ENCODE measurements around the gene JSRP1. TPM values are rescaled to one million over a fixed set of nuclear protein-coding genes. Genes with fewer than 3 reads are reported as not detected.

Gene JSRP1
- total and polyA plus RNA-seq, 2 donors from 2014 or later = 0.37 to 5.0 TPM

- DNase-seq = no peak
- Histone ChIP-seq H3K36me3 (ENCODE audit: control insufficient read depth in 2 of 3, insufficient read depth in 3 of 3, low read length in 3 of 3) (peaks cover 0 to 11% (median 0%) of the 10 kb centered on the region in 3 donors), H3K27me3 (ENCODE audit: control insufficient read depth, insufficient read depth, low read length) (no peaks in the 10 kb centered on the region), H3K4me3 (ENCODE audit: low read length in 3 of 3) (no peak overlapping the region), H3K9me3 (ENCODE audit: control insufficient read depth in 2 of 3, insufficient read depth in 1 of 3, low read length in 3 of 3) (no peaks in the 10 kb centered on the region), H3K27ac (ENCODE audit: low read depth in 2 of 2, low read length in 2 of 2) (no peak overlapping the region), H3K4me1 (ENCODE audit: control insufficient read depth in 2 of 3, insufficient read depth in 2 of 3, low read depth in 1 of 3, low read length in 3 of 3) (peaks cover 0 to 10% (median 0%) of the 10 kb centered on the region in 3 donors), H3K9ac (ENCODE audit: low read length in 3 of 3) (no peak overlapping the region)
- intact Hi-C loops (cut with DNase I) = no loop called here
- no peak for FAIRE-seq
- no peak for TF ChIP-seq CTCF (IDR thresholded peaks at IDR 0.05; ENCODE audit: borderline replicate concordance, extremely low read depth, insufficient read depth)
These were observed 30.0 kb downstream of the JSRP1 start for GRCh38 chr19:2226051-2226839.

GRCh38 chr19:2225415-2226050 is 30.7 kb downstream of the JSRP1 start:
- DNase-seq = no peak
- Histone ChIP-seq H3K9ac (ENCODE audit: low read length in 3 of 3) (no peak overlapping the region), H3K4me3 (ENCODE audit: low read length in 3 of 3) (no peak overlapping the region), H3K27ac (ENCODE audit: low read depth in 2 of 2, low read length in 2 of 2) (no peak overlapping the region), H3K9me3 (ENCODE audit: control insufficient read depth in 2 of 3, insufficient read depth in 1 of 3, low read length in 3 of 3) (no peaks in the 10 kb centered on the region), H3K36me3 (ENCODE audit: control insufficient read depth in 2 of 3, insufficient read depth in 3 of 3, low read length in 3 of 3) (peaks cover 0 to 11% (median under 1%) of the 10 kb centered on the region in 3 donors), H3K27me3 (ENCODE audit: control insufficient read depth, insufficient read depth, low read length) (no peaks in the 10 kb centered on the region), H3K4me1 (ENCODE audit: control insufficient read depth in 2 of 3, insufficient read depth in 2 of 3, low read depth in 1 of 3, low read length in 3 of 3) (peaks cover 0 to 11% (median 0%) of the 10 kb centered on the region in 3 donors)
- no peak for TF ChIP-seq CTCF (IDR thresholded peaks at IDR 0.05; ENCODE audit: borderline replicate concordance, extremely low read depth, insufficient read depth)
- intact Hi-C loops (cut with DNase I) = no loop called here
- FAIRE-seq = no peak

GRCh38 chr19:2224754-2225349 is 31.4 kb downstream of the JSRP1 start:
- DNase-seq (no peak), FAIRE-seq (no peak)
- Histone ChIP-seq H3K36me3 (ENCODE audit: control insufficient read depth in 2 of 3, insufficient read depth in 3 of 3, low read length in 3 of 3) (peaks cover 0 to 11% (median 2%) of the 10 kb centered on the region in 3 donors), H3K4me3 (ENCODE audit: low read length in 3 of 3) (no peak overlapping the region), H3K9ac (ENCODE audit: low read length in 3 of 3) (no peak overlapping the region), H3K9me3 (ENCODE audit: control insufficient read depth in 2 of 3, insufficient read depth in 1 of 3, low read length in 3 of 3) (no peaks in the 10 kb centered on the region), H3K4me1 (ENCODE audit: control insufficient read depth in 2 of 3, insufficient read depth in 2 of 3, low read depth in 1 of 3, low read length in 3 of 3) (peaks cover 0 to 11% (median 0%) of the 10 kb centered on the region in 3 donors), H3K27ac (ENCODE audit: low read depth in 2 of 2, low read length in 2 of 2) (no peak overlapping the region), H3K27me3 (ENCODE audit: control insufficient read depth, insufficient read depth, low read length) (no peaks in the 10 kb centered on the region)
- intact Hi-C loops (cut with DNase I) = no loop called here
- TF ChIP-seq CTCF (IDR thresholded peaks at IDR 0.05; ENCODE audit: borderline replicate concordance, extremely low read depth, insufficient read depth) = no peak

All from kidney (tissue), 14 donors.